SK-N-SH (cell line): ENCODE data around the gene ANKUB1. TPM values are rescaled to one million over a fixed set of nuclear protein-coding genes. Genes with fewer than 3 reads are reported as not detected.

Experiments used
- CTCF ChIA-PET: fragments of 300-600, 350-600 bp; formaldehyde crosslinking; extraction: SDS; loops from one replicate; lab custom pipeline; 2021; lab: Yijun Ruan, JAX
- POLR2A ChIA-PET: fragments of 350-600 bp; sonication (Branson Sonifier 250); formaldehyde crosslinking; extraction: SDS; loops from one replicate; lab custom pipeline; 2020; ENCODE audit warnings: antibody characterized with exemption, inconsistent platforms; lab: Yijun Ruan, JAX
- DNase-seq: peaks from one replicate; pipeline ENCODE4 v3.0.0; 2012
- H2AFZ ChIP-seq: fragments of 200-600 bp; sonication (generic); 2 replicates; pipeline ENCODE4 v1.8.1; 2016; ENCODE audit warnings: antibody characterized with exemption, mild to moderate bottlenecking, low read depth
- H3F3A ChIP-seq: fragments of 200-600 bp; sonication (generic); replicated peaks from 2 replicates; pipeline ENCODE3; 2016; ENCODE audit warnings: antibody characterized with exemption, mild to moderate bottlenecking; ENCODE audit not compliant: insufficient read depth
- H3K27ac ChIP-seq, 2 experiments: fragments of 200-500 bp in 1 of 2; fragments of 200-600 bp in 1 of 2; sonication (Bioruptor generic) in 1 of 2; sonication (generic), shearing (Covaris generic) in 1 of 2; 2 replicates each; pipeline versions ENCODE4 v1.5.1 to v1.6.1; 2014 to 2016; ENCODE audit warnings: low read depth in 2 of 2, inconsistent platforms in 1 of 2, low read length in 1 of 2, mild to moderate bottlenecking in 1 of 2, mixed read lengths in 1 of 2
- H3K27me3 ChIP-seq: fragments of 200-600 bp; sonication (generic), shearing (Covaris generic); 2 replicates; pipeline ENCODE4 v1.6.1; 2016; ENCODE audit warnings: mixed run types; ENCODE audit not compliant: insufficient read depth
- H3K36me3 ChIP-seq, 2 experiments: fragments of 200-500 bp in 1 of 2; fragments of 200-600 bp in 1 of 2; sonication (Bioruptor generic) in 1 of 2; sonication (generic) in 1 of 2; replicated peaks in 1 of 2; 2 replicates each; pipeline versions ENCODE3 to v1.5.1; 2014 to 2016; ENCODE audit warnings: low read length in 1 of 2, mild to moderate bottlenecking in 1 of 2; ENCODE audit not compliant: insufficient read depth in 2 of 2, control insufficient read depth in 1 of 2
- H3K4me1 ChIP-seq, 2 experiments: fragments of 200-500 bp in 1 of 2; fragments of 200-600 bp in 1 of 2; sonication (Bioruptor generic) in 1 of 2; sonication (generic), shearing (Covaris generic) in 1 of 2; 2 replicates each; pipeline versions ENCODE4 v1.5.1 to v1.6.1; 2014 to 2016; ENCODE audit warnings: low read depth in 1 of 2, low read length in 1 of 2, mixed run types in 1 of 2; ENCODE audit not compliant: insufficient read depth in 2 of 2, control insufficient read depth in 1 of 2
- H3K4me2 ChIP-seq: fragments of 200-600 bp; sonication (generic), shearing (Covaris generic); 2 replicates; pipeline ENCODE4 v1.6.1; 2017; ENCODE audit warnings: mixed run types
- H3K4me3 ChIP-seq, 2 experiments: fragments of 200-500 bp in 1 of 2; fragments of 200-600 bp in 1 of 2; sonication (Bioruptor generic) in 1 of 2; sonication (generic), shearing (Covaris generic) in 1 of 2; 2 replicates each; pipeline versions ENCODE4 v1.5.1 to v1.8.1; 2014 to 2016; ENCODE audit warnings: low read depth in 2 of 2, inconsistent platforms in 1 of 2, low read length in 1 of 2, mild to moderate bottlenecking in 1 of 2, mixed read lengths in 1 of 2, moderate library complexity in 1 of 2
- H3K79me2 ChIP-seq: fragments of 200-600 bp; sonication (generic); 2 replicates; pipeline ENCODE4 v1.8.1; 2017; ENCODE audit warnings: mild to moderate bottlenecking; ENCODE audit not compliant: insufficient read depth
- H3K9ac ChIP-seq: fragments of 200-600 bp; sonication (generic); 2 replicates; pipeline ENCODE4 v1.6.1; 2017; ENCODE audit warnings: mixed run types
- H3K9me2 ChIP-seq: fragments of 200-600 bp; sonication (generic); 2 replicates; pipeline ENCODE4 v1.6.1; 2017; ENCODE audit warnings: mixed run types
- H3K9me3 ChIP-seq: fragments of 200-600 bp; sonication (generic); 2 replicates; pipeline ENCODE4 v1.6.1; 2017; ENCODE audit warnings: mixed run types, mild to moderate bottlenecking, moderate library complexity
- H4K20me1 ChIP-seq: fragments of 200-600 bp; sonication (generic); 2 replicates; pipeline ENCODE4 v1.6.1; 2017; ENCODE audit warnings: mild to moderate bottlenecking, mixed run types; ENCODE audit not compliant: insufficient read depth
- EP300 ChIP-seq, 2 experiments: IDR thresholded peaks; 2 replicates each; pipeline versions ENCODE4 v1.4.0 to v1.6.1; 2012; ENCODE audit warnings: borderline replicate concordance in 1 of 2, low read depth in 1 of 2, low read length in 1 of 2
- FOSL2 ChIP-seq: IDR thresholded peaks from 2 replicates; pipeline ENCODE4 v1.4.0; 2012; ENCODE audit warnings: low read depth, mild to moderate bottlenecking, moderate library complexity, borderline replicate concordance
- GATA2 ChIP-seq: sonication (generic); formaldehyde crosslinking; IDR thresholded peaks from 2 replicates; pipeline ENCODE4 v1.5.0; 2020; ENCODE audit warnings: mild to moderate bottlenecking, missing genetic modification reagents
- JUND ChIP-seq: IDR thresholded peaks from 2 replicates; pipeline ENCODE4 v1.4.0; 2012
- RCOR1 ChIP-seq: fragments of 150-350 bp; IDR thresholded peaks from 2 replicates; pipeline ENCODE4 v1.6.1; 2017; ENCODE audit warnings: antibody characterized with exemption, low read length
- RFX5 ChIP-seq: IDR thresholded peaks from 2 replicates; pipeline ENCODE4 v1.6.1; 2012; ENCODE audit warnings: mild to moderate bottlenecking, improper control_type of control experiment, low read length
- RXRA ChIP-seq: IDR thresholded peaks from 2 replicates; pipeline ENCODE4 v1.4.0; 2012; ENCODE audit warnings: low read depth, mild to moderate bottlenecking, borderline replicate concordance
- SIN3A ChIP-seq: IDR thresholded peaks from 2 replicates; pipeline ENCODE4 v1.6.1; 2012; ENCODE audit warnings: low read depth, mild to moderate bottlenecking, low read length, moderate library complexity, borderline replicate concordance
- SMC3 ChIP-seq: IDR thresholded peaks from 2 replicates; pipeline ENCODE4 v1.6.1; 2012; ENCODE audit warnings: low read depth, low read length, improper control_type of control experiment
- TAF1 ChIP-seq: IDR thresholded peaks from 2 replicates; pipeline ENCODE4 v1.6.1; 2012; ENCODE audit warnings: low read depth, mild to moderate bottlenecking, low read length, moderate library complexity, borderline replicate concordance
- TCF12 ChIP-seq: IDR thresholded peaks from 2 replicates; pipeline ENCODE4 v1.4.0; 2012
- TEAD4 ChIP-seq: IDR thresholded peaks from 2 replicates; pipeline ENCODE4 v1.4.0; 2012; ENCODE audit warnings: mild to moderate bottlenecking, borderline replicate concordance; ENCODE audit not compliant: insufficient read depth
- YY1 ChIP-seq: IDR thresholded peaks from 2 replicates; pipeline ENCODE4 v1.4.0; 2012; ENCODE audit warnings: low read depth, mild to moderate bottlenecking
- WGBS: methylation state at CpG from one replicate; pipeline ENCODE4 v1.1.6; 2017; ENCODE audit warnings: low lambda C conversion rate; 5-methylcytosine and 5-hydroxymethylcytosine counted together
- polyA plus RNA-seq, 3 experiments: library from polyadenylated mRNA; depleted of rRNA; stranded (reverse); fragments of >200 nt; gene quantifications; 2 replicates each; pipeline ENCODE4 v1.2.3, GENCODE V29; 2012
- TF ChIP-seq, protein P1 (sequence below): fragments of 200-600 bp; sonication (generic); IDR thresholded peaks from 2 replicates; pipeline ENCODE4 v1.6.1; 2017; ENCODE audit warnings: antibody characterized with exemption, mild to moderate bottlenecking, moderate library complexity
- TF ChIP-seq, protein P2 (sequence below): IDR thresholded peaks from 2 replicates; pipeline ENCODE4 v1.4.0; 2012; ENCODE audit warnings: low read depth
- TF ChIP-seq, protein P3 (sequence below): fragments of 150-350 bp; IDR thresholded peaks from 2 replicates; pipeline ENCODE4 v1.6.1; 2017; ENCODE audit warnings: antibody characterized with exemption, low read length, low read depth, borderline replicate concordance
- TF ChIP-seq, protein P4 (sequence below): fragments of 150-350 bp; IDR thresholded peaks from 2 replicates; pipeline ENCODE4 v1.6.1; 2016; ENCODE audit warnings: mild to moderate bottlenecking, low read depth, low read length
- TF ChIP-seq, protein P5 (sequence below): IDR thresholded peaks from 2 replicates; pipeline ENCODE4 v1.6.1; 2012; ENCODE audit warnings: mild to moderate bottlenecking, low read depth, low read length, moderate library complexity
- TF ChIP-seq, protein P6 (sequence below): IDR thresholded peaks from 2 replicates; pipeline ENCODE4 v1.4.0; 2012; ENCODE audit warnings: low read depth, borderline replicate concordance
- TF ChIP-seq, protein P7 (sequence below): IDR thresholded peaks from 2 replicates; pipeline ENCODE4 v1.4.0; 2012; ENCODE audit warnings: low read depth, borderline replicate concordance

Gene ANKUB1
- polyA plus RNA-seq, 1 of the 3 experiments (the other 2 are of a cell fraction) = not detected

DNA sequence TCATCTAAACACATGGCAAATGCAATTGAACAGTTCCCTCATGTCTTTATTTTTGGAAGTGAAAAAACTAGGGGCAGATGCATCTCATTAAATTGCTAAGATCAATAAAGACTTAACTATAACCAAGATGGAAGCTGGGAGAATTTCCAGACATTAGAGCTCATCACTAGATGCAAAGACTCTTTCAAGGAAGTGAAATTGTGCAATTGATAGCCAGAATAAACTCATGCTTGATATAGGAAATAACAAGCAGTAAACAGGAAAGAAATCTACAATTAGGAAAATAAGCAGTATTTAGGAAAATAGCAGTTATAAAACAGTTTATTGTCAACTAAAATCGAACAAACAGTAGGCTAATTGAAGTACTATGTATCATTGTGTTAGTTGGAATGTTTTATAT is 8.8 kb upstream of the ANKUB1 start (continued):
- TF ChIP-seq TAF1 = no peak
- no peak for TF ChIP-seq SMC3
- TF ChIP-seq GATA2 (CRISPR knock-in tag) = no peak
- TF ChIP-seq, all 33 proteins: peak for 0

DNA sequence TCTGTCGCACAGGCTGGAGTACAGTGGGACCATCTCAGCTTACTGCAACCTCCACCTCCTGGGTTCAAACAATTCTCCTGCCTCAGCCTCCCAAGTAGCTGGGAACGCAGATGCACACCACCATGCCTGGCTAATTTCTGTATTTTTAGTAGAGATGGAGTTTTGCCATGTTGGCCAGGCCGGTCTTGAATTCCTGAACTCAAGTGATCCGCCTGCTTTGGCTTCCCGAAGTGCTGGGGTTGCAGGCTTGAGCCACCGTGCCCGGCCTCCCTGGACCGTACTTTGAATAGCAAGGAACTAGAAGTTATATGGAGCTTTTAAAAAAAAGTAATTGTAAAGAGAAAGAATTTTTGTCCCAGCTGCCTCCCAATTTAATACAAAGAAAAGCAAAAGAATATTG is 8.3 kb upstream of the ANKUB1 start:
- H3K4me2 ChIP-seq = no peak overlapping the region
- no peaks in the 10 kb centered on the region for H3K27me3 ChIP-seq
- H3K9ac ChIP-seq = no peak overlapping the region
- H3K9me3 ChIP-seq = no peaks in the 10 kb centered on the region
- no peaks in the 10 kb centered on the region for H3K9me2 ChIP-seq
- 68% methylated on average over 8 of the region's 8 CpGs for WGBS
- no peak overlapping the region for H3K27ac ChIP-seq
- H3K36me3 ChIP-seq = no peaks in the 10 kb centered on the region
- TF ChIP-seq SIN3A = no peak
- TF ChIP-seq, protein P1, sequence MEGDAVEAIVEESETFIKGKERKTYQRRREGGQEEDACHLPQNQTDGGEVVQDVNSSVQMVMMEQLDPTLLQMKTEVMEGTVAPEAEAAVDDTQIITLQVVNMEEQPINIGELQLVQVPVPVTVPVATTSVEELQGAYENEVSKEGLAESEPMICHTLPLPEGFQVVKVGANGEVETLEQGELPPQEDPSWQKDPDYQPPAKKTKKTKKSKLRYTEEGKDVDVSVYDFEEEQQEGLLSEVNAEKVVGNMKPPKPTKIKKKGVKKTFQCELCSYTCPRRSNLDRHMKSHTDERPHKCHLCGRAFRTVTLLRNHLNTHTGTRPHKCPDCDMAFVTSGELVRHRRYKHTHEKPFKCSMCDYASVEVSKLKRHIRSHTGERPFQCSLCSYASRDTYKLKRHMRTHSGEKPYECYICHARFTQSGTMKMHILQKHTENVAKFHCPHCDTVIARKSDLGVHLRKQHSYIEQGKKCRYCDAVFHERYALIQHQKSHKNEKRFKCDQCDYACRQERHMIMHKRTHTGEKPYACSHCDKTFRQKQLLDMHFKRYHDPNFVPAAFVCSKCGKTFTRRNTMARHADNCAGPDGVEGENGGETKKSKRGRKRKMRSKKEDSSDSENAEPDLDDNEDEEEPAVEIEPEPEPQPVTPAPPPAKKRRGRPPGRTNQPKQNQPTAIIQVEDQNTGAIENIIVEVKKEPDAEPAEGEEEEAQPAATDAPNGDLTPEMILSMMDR = no peak
- TF ChIP-seq GATA2 (CRISPR knock-in tag) = no peak
- TF ChIP-seq, protein P2, sequence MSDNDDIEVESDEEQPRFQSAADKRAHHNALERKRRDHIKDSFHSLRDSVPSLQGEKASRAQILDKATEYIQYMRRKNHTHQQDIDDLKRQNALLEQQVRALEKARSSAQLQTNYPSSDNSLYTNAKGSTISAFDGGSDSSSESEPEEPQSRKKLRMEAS = no peak
- TF ChIP-seq, protein P3, sequence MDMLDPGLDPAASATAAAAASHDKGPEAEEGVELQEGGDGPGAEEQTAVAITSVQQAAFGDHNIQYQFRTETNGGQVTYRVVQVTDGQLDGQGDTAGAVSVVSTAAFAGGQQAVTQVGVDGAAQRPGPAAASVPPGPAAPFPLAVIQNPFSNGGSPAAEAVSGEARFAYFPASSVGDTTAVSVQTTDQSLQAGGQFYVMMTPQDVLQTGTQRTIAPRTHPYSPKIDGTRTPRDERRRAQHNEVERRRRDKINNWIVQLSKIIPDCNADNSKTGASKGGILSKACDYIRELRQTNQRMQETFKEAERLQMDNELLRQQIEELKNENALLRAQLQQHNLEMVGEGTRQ = no peak
- TF ChIP-seq, protein P4, sequence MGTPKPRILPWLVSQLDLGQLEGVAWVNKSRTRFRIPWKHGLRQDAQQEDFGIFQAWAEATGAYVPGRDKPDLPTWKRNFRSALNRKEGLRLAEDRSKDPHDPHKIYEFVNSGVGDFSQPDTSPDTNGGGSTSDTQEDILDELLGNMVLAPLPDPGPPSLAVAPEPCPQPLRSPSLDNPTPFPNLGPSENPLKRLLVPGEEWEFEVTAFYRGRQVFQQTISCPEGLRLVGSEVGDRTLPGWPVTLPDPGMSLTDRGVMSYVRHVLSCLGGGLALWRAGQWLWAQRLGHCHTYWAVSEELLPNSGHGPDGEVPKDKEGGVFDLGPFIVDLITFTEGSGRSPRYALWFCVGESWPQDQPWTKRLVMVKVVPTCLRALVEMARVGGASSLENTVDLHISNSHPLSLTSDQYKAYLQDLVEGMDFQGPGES = no peak
- no peak for TF ChIP-seq EP300 (IDR thresholded peaks at IDR 0.05; ENCODE audit: borderline replicate concordance in 1 of 2, low read depth in 1 of 2, low read length in 1 of 2)
- TF ChIP-seq, protein P5, sequence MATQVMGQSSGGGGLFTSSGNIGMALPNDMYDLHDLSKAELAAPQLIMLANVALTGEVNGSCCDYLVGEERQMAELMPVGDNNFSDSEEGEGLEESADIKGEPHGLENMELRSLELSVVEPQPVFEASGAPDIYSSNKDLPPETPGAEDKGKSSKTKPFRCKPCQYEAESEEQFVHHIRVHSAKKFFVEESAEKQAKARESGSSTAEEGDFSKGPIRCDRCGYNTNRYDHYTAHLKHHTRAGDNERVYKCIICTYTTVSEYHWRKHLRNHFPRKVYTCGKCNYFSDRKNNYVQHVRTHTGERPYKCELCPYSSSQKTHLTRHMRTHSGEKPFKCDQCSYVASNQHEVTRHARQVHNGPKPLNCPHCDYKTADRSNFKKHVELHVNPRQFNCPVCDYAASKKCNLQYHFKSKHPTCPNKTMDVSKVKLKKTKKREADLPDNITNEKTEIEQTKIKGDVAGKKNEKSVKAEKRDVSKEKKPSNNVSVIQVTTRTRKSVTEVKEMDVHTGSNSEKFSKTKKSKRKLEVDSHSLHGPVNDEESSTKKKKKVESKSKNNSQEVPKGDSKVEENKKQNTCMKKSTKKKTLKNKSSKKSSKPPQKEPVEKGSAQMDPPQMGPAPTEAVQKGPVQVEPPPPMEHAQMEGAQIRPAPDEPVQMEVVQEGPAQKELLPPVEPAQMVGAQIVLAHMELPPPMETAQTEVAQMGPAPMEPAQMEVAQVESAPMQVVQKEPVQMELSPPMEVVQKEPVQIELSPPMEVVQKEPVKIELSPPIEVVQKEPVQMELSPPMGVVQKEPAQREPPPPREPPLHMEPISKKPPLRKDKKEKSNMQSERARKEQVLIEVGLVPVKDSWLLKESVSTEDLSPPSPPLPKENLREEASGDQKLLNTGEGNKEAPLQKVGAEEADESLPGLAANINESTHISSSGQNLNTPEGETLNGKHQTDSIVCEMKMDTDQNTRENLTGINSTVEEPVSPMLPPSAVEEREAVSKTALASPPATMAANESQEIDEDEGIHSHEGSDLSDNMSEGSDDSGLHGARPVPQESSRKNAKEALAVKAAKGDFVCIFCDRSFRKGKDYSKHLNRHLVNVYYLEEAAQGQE = no peak
- TF ChIP-seq TAF1 = no peak
- no peak for TF ChIP-seq FOSL2
- TF ChIP-seq TEAD4 = no peak
- TF ChIP-seq RXRA = no peak
- TF ChIP-seq, protein P6, sequence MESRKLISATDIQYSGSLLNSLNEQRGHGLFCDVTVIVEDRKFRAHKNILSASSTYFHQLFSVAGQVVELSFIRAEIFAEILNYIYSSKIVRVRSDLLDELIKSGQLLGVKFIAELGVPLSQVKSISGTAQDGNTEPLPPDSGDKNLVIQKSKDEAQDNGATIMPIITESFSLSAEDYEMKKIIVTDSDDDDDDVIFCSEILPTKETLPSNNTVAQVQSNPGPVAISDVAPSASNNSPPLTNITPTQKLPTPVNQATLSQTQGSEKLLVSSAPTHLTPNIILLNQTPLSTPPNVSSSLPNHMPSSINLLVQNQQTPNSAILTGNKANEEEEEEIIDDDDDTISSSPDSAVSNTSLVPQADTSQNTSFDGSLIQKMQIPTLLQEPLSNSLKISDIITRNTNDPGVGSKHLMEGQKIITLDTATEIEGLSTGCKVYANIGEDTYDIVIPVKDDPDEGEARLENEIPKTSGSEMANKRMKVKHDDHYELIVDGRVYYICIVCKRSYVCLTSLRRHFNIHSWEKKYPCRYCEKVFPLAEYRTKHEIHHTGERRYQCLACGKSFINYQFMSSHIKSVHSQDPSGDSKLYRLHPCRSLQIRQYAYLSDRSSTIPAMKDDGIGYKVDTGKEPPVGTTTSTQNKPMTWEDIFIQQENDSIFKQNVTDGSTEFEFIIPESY = no peak
- no peak for TF ChIP-seq YY1
- TF ChIP-seq RFX5 = no peak
- TF ChIP-seq JUND = no peak
- TF ChIP-seq, protein P7, sequence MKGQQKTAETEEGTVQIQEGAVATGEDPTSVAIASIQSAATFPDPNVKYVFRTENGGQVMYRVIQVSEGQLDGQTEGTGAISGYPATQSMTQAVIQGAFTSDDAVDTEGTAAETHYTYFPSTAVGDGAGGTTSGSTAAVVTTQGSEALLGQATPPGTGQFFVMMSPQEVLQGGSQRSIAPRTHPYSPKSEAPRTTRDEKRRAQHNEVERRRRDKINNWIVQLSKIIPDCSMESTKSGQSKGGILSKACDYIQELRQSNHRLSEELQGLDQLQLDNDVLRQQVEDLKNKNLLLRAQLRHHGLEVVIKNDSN = no peak
- no peak for TF ChIP-seq RCOR1
- TF ChIP-seq TCF12 = no peak
- TF ChIP-seq SMC3 = no peak
- H3F3A ChIP-seq = peaks cover 3% of the 10 kb centered on the region
- no peaks in the 10 kb centered on the region for H3K4me1 ChIP-seq
- ChIA-PET CTCF (interaction anchor here (1.7 kb wide), 1 partner anchor 8 kb away, joined by 5 read pairs; no protein-coding TSS in a partner anchor), POLR2A (no interaction called here)
- no peak overlapping the region for H2AFZ ChIP-seq
- no peak overlapping the region for H3K4me3 ChIP-seq
- no peaks in the 10 kb centered on the region for H4K20me1 ChIP-seq
- no peak for DNase-seq
- no peaks in the 10 kb centered on the region for H3K79me2 ChIP-seq
